Peyer's patch (tissue), 4 donors: ENCODE results near the gene SPACA9. TPM values are rescaled to one million over a fixed set of nuclear protein-coding genes. Genes with fewer than 3 reads are reported as not detected.

ENCODE experiments used
- DNase-seq, 3 donors: peaks; one replicate each; pipeline ENCODE4 v3.0.0-alpha.2; 2017 to 2019
- H3K27ac ChIP-seq, 4 donors: fragments of 200-600 bp; sonication (generic); one replicate each; pipeline ENCODE4 v1.5.1; 2016 to 2019
- H3K27me3 ChIP-seq, 2 donors: fragments of 200-600 bp; sonication (generic); one replicate each; pipeline ENCODE4 v1.5.1; 2019
- H3K36me3 ChIP-seq, 3 donors: fragments of 200-600 bp; sonication (generic); one replicate each; pipeline ENCODE4 v1.5.1; 2016 to 2019
- H3K4me1 ChIP-seq, 4 donors: fragments of 200-600 bp; sonication (generic); one replicate each; pipeline ENCODE4 v1.5.1; 2016 to 2019
- H3K4me3 ChIP-seq, 4 donors: fragments of 200-600 bp; sonication (generic); 1 replicate in 3 of 4; 2 replicates in 1 of 4; pipeline ENCODE4 v1.5.1; 2016 to 2019; ENCODE audit warnings: mild to moderate bottlenecking in 1 of 4
- H3K9me3 ChIP-seq, 4 donors: fragments of 200-600 bp; sonication (generic); one replicate each; pipeline ENCODE4 v1.5.1; 2016 to 2019; ENCODE audit warnings: mild to moderate bottlenecking in 1 of 4
- POLR2A ChIP-seq, 2 donors: fragments of 450-650 bp; IDR thresholded peaks; one replicate each; pipeline ENCODE4 v1.5.1; 2017; ENCODE audit warnings: antibody characterized with exemption in 2 of 2, mild to moderate bottlenecking in 2 of 2, moderate library complexity in 2 of 2
- total RNA-seq, 4 donors: library from RNA; depleted of rRNA; stranded (reverse); fragments of >200 nt; gene quantifications; one replicate each; pipeline ENCODE4 v1.1.0, GENCODE V29; 2016
- TF ChIP-seq, protein P1 (sequence below), 6 experiments: fragments of 450-650 bp in 4 of 6; fragments of 200-600 bp in 2 of 6; sonication (generic) in 1 of 6; IDR thresholded peaks; one replicate each; pipeline ENCODE4 v1.5.1; 2017 to 2019; ENCODE audit warnings: antibody characterized with exemption in 6 of 6, mild to moderate bottlenecking in 3 of 6, moderate library complexity in 1 of 6

SPACA9 gene
- total RNA-seq, result 1 to 10 TPM in 2 of 4 donors, under 1 TPM in 1, not detected in 1; 0.53 to 1.8 (median 1.2) TPM

DNA sequence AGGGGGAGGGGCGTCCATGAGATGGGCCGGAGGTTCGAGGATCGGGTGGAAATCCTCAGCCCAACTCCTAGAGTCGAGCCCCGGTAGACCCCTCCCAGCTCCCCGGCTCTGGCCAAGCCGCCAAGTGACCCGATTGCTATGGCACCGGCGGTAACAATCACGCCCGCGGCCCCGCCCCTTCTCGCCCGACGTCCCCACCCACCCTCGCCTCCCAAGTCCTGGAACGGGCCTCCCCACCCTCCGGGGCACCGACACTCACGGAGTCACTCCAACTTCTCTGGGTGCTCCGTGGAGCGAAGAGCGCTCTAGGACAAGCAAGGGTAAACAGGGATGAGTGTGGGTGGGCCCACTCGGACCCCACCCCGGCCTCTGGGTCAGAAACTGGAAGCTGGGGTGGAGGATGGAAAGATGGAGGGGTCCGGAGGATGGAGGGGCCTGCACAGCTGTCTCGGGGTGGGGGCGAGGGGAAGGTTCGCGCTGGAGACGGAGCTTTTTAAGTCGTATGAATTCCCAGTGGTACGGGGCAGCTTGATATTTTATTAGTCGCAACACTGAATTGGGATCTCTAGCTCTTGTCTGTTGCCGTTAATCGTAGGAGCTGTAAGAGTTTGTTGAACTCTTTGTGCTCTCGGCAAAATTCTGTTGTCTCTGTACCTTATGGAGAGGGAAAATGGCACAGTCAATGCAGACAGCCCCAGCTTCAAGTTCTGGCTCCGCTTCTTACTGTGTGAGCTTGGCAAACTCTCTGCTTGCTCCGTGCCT, at the start of gene SPACA9:
Gene SPACA9 (plus strand): TSS at position 204 of the 762 bp plus-strand sequence. CDS start 5,050 bp downstream, outside the sequence.
- Histone ChIP-seq H3K4me3 (peak within 1 kb of the TSS; percentile 69 to 85 (median 80)), H3K27ac (peak within 1 kb of the TSS; percentile 55 to 74 (median 64)), H3K9me3 (no peaks in the 10 kb centered on the region), H3K27me3 (no peaks in the 10 kb centered on the region), H3K36me3 (no peaks in the 10 kb centered on the region), H3K4me1 (peaks cover 0 to 14% (median 3%) of the 10 kb centered on the region in 4 donors)
- TF ChIP-seq, protein P1, sequence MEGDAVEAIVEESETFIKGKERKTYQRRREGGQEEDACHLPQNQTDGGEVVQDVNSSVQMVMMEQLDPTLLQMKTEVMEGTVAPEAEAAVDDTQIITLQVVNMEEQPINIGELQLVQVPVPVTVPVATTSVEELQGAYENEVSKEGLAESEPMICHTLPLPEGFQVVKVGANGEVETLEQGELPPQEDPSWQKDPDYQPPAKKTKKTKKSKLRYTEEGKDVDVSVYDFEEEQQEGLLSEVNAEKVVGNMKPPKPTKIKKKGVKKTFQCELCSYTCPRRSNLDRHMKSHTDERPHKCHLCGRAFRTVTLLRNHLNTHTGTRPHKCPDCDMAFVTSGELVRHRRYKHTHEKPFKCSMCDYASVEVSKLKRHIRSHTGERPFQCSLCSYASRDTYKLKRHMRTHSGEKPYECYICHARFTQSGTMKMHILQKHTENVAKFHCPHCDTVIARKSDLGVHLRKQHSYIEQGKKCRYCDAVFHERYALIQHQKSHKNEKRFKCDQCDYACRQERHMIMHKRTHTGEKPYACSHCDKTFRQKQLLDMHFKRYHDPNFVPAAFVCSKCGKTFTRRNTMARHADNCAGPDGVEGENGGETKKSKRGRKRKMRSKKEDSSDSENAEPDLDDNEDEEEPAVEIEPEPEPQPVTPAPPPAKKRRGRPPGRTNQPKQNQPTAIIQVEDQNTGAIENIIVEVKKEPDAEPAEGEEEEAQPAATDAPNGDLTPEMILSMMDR (IDR thresholded peaks at IDR 0.05), result no peak
- no peak for TF ChIP-seq POLR2A (IDR thresholded peaks at IDR 0.05)
- DNase-seq, result peak; percentile 27 to 77 (median 68)

DNA sequence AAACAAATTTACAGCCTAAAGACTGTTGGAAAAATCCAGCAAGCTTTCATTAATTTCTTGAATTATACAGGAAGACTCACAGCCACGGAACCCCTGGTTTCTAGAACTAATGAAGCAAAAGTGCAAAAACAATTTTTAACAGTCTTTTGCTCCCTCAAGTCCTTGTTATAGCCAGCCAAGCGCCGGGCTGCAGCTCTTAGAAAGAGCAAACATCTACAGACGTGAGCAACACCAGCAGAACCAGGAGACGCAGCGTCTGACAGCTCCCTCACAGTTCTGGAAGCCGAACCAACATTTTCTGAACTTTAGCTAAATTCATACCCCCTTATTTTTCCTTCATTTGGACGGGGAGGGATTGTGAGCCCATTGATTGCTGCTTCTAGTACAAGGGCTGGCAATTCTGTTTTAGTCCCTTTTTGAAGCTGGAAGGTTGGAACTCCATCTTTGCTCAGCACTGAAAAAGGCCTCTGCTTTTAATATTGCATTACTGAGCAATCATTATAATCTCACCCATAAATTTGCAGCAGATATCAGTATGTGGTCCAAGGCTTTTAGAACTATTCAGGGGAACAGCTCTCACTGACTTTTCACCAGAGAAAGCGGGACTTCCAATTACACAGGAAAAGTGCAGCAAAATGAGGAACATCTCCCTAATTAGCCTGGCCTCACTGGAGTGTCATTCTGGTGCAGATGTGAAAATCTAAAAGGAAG, 46.4 kb upstream of the SPACA9 start:
- no peak for TF ChIP-seq POLR2A (IDR thresholded peaks at IDR 0.05)
- TF ChIP-seq, protein P1 (IDR thresholded peaks at IDR 0.05), result no peak
- Histone ChIP-seq H3K9me3 (no peaks in the 10 kb centered on the region), H3K36me3 (no peaks in the 10 kb centered on the region), H3K27ac (no peak overlapping the region), H3K4me1 (no peaks in the 10 kb centered on the region), H3K27me3 (no peaks in the 10 kb centered on the region), H3K4me3 (no peak overlapping the region)
- no peak for DNase-seq

DNA sequence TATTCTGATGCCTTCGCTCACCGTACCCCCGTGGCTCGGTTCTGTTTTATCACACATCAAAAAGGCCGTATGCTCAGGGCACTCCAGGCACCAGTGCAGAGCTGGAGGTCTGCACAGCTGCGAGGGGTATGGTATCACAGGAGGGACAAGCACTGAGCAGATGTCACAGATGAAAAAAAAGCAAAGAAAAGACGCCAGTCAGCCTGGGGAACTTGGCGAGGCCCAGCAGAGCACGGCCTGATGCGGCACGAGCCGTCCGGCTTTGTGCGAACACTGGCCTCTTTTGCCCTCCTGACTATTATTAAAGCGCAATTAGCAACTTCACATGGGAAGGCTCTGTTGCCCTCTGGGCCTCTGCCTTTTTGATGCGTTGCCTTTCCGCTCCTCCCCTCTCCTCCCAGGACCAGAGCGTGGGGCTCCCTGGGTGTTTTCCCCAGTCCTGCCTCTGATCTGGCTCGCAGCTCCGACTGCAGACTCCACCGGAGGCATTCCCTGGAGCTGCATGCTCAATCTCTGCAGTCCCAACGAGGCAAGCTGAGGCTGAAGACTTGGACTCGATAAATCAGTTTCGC, 45.1 kb upstream of the SPACA9 start:
- no peaks in the 10 kb centered on the region for H3K9me3 ChIP-seq
- no peak for TF ChIP-seq POLR2A (IDR thresholded peaks at IDR 0.05)
- TF ChIP-seq, protein P1 (IDR thresholded peaks at IDR 0.05), result no peak
- DNase-seq, result no peak
- H3K4me3 ChIP-seq, result no peak overlapping the region
- no peaks in the 10 kb centered on the region for H3K4me1 ChIP-seq
- H3K36me3 ChIP-seq, result no peaks in the 10 kb centered on the region
- H3K27me3 ChIP-seq, result no peaks in the 10 kb centered on the region
- H3K27ac ChIP-seq, result no peak overlapping the region

DNA sequence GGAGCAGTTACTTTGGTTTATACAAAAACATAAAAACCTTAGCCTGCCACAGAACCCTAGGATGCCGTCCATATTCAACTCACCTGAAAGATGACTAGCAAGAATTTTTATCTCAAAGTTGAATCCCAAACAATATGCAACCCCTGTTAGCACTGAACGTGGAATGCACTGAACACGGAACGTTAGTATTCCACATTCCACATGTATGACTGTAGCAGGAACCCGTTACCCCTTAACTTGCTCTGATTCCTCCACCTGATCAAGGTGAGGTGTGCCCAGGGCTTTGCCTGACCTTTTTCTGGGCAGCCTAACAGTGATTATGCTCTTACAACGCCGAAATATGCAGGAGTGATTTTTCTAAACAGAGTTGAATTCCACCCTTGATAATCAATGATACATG, 44.4 kb upstream of the SPACA9 start:
- Histone ChIP-seq H3K4me3 (no peak overlapping the region), H3K27me3 (no peaks in the 10 kb centered on the region), H3K4me1 (no peaks in the 10 kb centered on the region), H3K27ac (no peak overlapping the region), H3K36me3 (no peaks in the 10 kb centered on the region), H3K9me3 (no peaks in the 10 kb centered on the region)
- no peak for TF ChIP-seq POLR2A (IDR thresholded peaks at IDR 0.05)
- TF ChIP-seq, protein P1 (IDR thresholded peaks at IDR 0.05), result no peak
- no peak for DNase-seq

DNA sequence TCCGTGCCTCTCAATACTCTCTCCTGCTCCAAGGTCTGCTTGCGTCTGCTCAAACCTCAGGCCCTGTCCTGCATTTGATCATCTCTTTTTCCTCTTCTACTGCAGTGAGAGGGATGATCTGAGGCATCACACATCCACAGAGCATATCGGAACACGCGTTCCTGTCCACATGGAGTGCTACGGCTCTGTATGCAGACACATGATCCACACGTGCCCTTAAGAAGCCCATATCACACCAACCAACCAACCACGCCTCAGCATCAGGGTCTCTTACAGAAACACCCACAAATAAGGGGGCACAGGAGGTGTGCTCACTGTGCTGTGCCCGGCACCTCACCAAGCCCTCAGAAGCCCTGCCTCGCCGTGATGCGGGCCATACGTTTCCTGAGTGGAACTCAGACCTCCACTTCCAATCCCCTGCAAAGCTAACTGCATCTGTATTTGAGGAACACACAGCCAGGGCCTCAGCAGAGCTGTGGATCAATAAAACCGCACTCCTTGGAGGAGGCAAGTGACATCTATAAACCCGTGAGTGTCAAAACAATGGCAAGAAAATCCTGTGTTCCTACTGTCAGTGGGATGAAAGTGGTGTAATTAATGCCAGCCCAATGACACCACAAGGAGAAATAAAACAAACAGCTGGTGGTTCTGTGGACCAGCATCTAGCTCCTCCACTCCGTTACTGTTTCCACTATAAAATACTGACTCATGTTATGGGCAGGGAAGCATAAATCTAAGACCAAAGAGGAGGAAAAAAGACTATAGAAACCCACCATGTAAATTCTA, 41.0 kb upstream of the SPACA9 start:
- H3K4me1 ChIP-seq, result no peaks in the 10 kb centered on the region
- H3K27me3 ChIP-seq, result no peaks in the 10 kb centered on the region
- DNase-seq, result no peak

More for the DNA sequence above, 41.0 kb upstream of the SPACA9 start:
- Histone ChIP-seq H3K27ac (no peak overlapping the region), H3K4me3 (no peak overlapping the region), H3K36me3 (no peaks in the 10 kb centered on the region), H3K9me3 (no peaks in the 10 kb centered on the region)
- TF ChIP-seq POLR2A (IDR thresholded peaks at IDR 0.05), result no peak
- TF ChIP-seq, protein P1 (IDR thresholded peaks at IDR 0.05), result no peak
